ENCODE measurements around the gene ZNF267. TPM values are rescaled to one million over a fixed set of nuclear protein-coding genes. Genes with fewer than 3 reads are reported as not detected.

The ZNF267 gene
- polyA plus RNA-seq, 1 donor from 2014 or later, result 7.0 TPM

DNA sequence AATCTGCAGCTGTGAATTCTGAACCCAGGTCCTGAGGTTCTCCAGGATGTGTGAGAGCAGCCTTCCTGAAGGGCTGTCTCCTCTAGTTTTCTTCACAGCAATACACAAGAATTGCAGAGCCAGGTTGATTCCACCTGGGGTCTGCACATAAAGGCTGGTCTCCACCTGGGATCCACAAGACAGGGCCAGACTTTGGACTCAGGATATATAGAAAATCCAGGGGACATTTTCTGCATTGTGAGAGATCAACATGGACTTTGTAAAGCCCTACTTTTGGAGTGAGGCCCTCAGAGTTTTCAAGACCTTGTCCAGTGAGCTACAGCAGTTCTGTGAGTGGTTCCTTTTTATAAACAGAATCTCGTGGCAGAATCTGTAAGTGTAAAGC, 6.3 kb downstream of the ZNF267 start:
- Histone ChIP-seq H3K4me3 (ENCODE audit: low read length) (no peak overlapping the region), H2AFZ (ENCODE audit: low read depth, low read length) (no peak overlapping the region), H3F3A (ENCODE audit: insufficient read depth, low read length, poor library complexity, severe bottlenecking) (no peaks in the 10 kb centered on the region), H3K9me3 (ENCODE audit: low read length) (no peaks in the 10 kb centered on the region), H3K36me3 (ENCODE audit: insufficient read depth, low read length) (peaks cover 6% of the 10 kb centered on the region), H4K20me1 (ENCODE audit: insufficient read depth) (no peaks in the 10 kb centered on the region), H3K9me2 (ENCODE audit: insufficient read depth, low read length) (no peaks in the 10 kb centered on the region), H3K9ac (ENCODE audit: low read length) (no peak overlapping the region), H3K27me3 (ENCODE audit: insufficient read depth, low read depth, low read length) (no peaks in the 10 kb centered on the region), H3K79me2 (replicated peaks; ENCODE audit: insufficient read depth, low read length) (peaks cover 31% of the 10 kb centered on the region), H3K27ac (ENCODE audit: low read length) (no peak overlapping the region), H3K4me2 (ENCODE audit: low read length) (no peak overlapping the region)
- TF ChIP-seq SMC3 (conservative IDR thresholded peaks at IDR 0.05; ENCODE audit: poor library complexity) (no peak), TAF1 (IDR thresholded peaks at IDR 0.05; ENCODE audit: low read depth) (no peak), MXI1 (conservative IDR thresholded peaks at IDR 0.05; ENCODE audit: poor library complexity, severe bottlenecking) (no peak), EP300 (conservative IDR thresholded peaks at IDR 0.05; ENCODE audit: poor library complexity, severe bottlenecking) (no peak), EZH2 (IDR thresholded peaks at IDR 0.05; ENCODE audit: borderline replicate concordance, insufficient read depth, low read length, poor library complexity, severe bottlenecking) (no peak), RAD21 (conservative IDR thresholded peaks at IDR 0.05) (no peak), POLR2AphosphoS5 (IDR thresholded peaks at IDR 0.05) (no peak)
- TF ChIP-seq, protein P1, sequence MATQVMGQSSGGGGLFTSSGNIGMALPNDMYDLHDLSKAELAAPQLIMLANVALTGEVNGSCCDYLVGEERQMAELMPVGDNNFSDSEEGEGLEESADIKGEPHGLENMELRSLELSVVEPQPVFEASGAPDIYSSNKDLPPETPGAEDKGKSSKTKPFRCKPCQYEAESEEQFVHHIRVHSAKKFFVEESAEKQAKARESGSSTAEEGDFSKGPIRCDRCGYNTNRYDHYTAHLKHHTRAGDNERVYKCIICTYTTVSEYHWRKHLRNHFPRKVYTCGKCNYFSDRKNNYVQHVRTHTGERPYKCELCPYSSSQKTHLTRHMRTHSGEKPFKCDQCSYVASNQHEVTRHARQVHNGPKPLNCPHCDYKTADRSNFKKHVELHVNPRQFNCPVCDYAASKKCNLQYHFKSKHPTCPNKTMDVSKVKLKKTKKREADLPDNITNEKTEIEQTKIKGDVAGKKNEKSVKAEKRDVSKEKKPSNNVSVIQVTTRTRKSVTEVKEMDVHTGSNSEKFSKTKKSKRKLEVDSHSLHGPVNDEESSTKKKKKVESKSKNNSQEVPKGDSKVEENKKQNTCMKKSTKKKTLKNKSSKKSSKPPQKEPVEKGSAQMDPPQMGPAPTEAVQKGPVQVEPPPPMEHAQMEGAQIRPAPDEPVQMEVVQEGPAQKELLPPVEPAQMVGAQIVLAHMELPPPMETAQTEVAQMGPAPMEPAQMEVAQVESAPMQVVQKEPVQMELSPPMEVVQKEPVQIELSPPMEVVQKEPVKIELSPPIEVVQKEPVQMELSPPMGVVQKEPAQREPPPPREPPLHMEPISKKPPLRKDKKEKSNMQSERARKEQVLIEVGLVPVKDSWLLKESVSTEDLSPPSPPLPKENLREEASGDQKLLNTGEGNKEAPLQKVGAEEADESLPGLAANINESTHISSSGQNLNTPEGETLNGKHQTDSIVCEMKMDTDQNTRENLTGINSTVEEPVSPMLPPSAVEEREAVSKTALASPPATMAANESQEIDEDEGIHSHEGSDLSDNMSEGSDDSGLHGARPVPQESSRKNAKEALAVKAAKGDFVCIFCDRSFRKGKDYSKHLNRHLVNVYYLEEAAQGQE (IDR thresholded peaks at IDR 0.05; ENCODE audit: borderline replicate concordance), result no peak
- TF ChIP-seq, protein P2, sequence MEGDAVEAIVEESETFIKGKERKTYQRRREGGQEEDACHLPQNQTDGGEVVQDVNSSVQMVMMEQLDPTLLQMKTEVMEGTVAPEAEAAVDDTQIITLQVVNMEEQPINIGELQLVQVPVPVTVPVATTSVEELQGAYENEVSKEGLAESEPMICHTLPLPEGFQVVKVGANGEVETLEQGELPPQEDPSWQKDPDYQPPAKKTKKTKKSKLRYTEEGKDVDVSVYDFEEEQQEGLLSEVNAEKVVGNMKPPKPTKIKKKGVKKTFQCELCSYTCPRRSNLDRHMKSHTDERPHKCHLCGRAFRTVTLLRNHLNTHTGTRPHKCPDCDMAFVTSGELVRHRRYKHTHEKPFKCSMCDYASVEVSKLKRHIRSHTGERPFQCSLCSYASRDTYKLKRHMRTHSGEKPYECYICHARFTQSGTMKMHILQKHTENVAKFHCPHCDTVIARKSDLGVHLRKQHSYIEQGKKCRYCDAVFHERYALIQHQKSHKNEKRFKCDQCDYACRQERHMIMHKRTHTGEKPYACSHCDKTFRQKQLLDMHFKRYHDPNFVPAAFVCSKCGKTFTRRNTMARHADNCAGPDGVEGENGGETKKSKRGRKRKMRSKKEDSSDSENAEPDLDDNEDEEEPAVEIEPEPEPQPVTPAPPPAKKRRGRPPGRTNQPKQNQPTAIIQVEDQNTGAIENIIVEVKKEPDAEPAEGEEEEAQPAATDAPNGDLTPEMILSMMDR (IDR thresholded peaks at IDR 0.05; ENCODE audit: poor library complexity, severe bottlenecking), result no peak

DNA sequence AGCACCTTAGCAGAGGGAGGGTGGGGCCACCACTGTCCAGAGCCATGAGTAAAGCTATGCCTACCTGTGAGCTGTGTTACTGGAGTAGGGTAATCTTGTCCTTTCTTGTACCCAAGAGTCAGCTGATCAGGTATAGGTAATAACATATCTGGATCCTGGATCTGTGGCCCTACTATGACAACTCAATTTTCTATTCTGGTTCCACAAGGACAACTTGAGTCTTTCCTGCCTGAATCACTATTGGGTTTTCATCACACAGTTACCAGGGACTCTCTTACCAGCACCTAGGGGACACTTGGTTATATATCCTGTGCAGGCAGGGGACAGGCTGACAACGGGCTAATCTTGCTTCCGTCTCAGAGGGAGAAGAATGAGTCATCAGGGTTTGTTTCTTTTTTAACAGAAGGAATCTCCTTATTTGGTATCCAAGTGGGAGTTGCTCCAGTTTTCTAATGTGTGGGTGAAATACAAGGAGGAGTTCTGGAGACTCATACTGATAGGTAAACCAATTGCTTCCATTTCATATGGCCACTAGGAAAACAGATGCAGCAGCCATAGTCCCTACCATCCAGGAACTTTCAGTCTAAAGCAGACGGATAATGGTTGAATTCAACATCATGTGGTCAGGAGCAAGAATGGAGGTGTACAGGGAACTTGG, 6.8 kb downstream of the ZNF267 start:
- H3K9me3 ChIP-seq (ENCODE audit: low read length), result no peaks in the 10 kb centered on the region
- H3F3A ChIP-seq (ENCODE audit: insufficient read depth, low read length, poor library complexity, severe bottlenecking), result no peaks in the 10 kb centered on the region
- no peaks in the 10 kb centered on the region for H3K9me2 ChIP-seq (ENCODE audit: insufficient read depth, low read length)
- TF ChIP-seq MXI1 (conservative IDR thresholded peaks at IDR 0.05; ENCODE audit: poor library complexity, severe bottlenecking), result no peak
- TF ChIP-seq RAD21 (conservative IDR thresholded peaks at IDR 0.05), result no peak
- TF ChIP-seq, protein P2 (IDR thresholded peaks at IDR 0.05; ENCODE audit: poor library complexity, severe bottlenecking), result no peak
- TF ChIP-seq SMC3 (conservative IDR thresholded peaks at IDR 0.05; ENCODE audit: poor library complexity), result no peak
- no peak for TF ChIP-seq TAF1 (IDR thresholded peaks at IDR 0.05; ENCODE audit: low read depth)
- TF ChIP-seq POLR2AphosphoS5 (IDR thresholded peaks at IDR 0.05), result no peak
- TF ChIP-seq EZH2 (IDR thresholded peaks at IDR 0.05; ENCODE audit: borderline replicate concordance, insufficient read depth, low read length, poor library complexity, severe bottlenecking), result no peak
- peaks cover 27% of the 10 kb centered on the region for H3K79me2 ChIP-seq (replicated peaks; ENCODE audit: insufficient read depth, low read length)
- H2AFZ ChIP-seq (ENCODE audit: low read depth, low read length), result no peak overlapping the region
- H3K27me3 ChIP-seq (ENCODE audit: insufficient read depth, low read depth, low read length), result no peaks in the 10 kb centered on the region
- H3K4me2 ChIP-seq (ENCODE audit: low read length), result no peak overlapping the region
- no peaks in the 10 kb centered on the region for H4K20me1 ChIP-seq (ENCODE audit: insufficient read depth)
- H3K4me3 ChIP-seq (ENCODE audit: low read length), result no peak overlapping the region
- peaks cover 6% of the 10 kb centered on the region for H3K36me3 ChIP-seq (ENCODE audit: insufficient read depth, low read length)
- no peak overlapping the region for H3K27ac ChIP-seq (ENCODE audit: low read length)
- H3K9ac ChIP-seq (ENCODE audit: low read length), result no peak overlapping the region

Measured in neural cell (in vitro differentiated cells).